ENCODE results near the gene MRPS12.

- no peak for TF ChIP-seq POLR2A (IDR thresholded peaks at IDR 0.05)
- TF ChIP-seq CTCF (IDR thresholded peaks at IDR 0.05) = no peak
Measured at GRCh38 chr19:38970664-38971532, 40.2 kb downstream of the MRPS12 start.
